ENCODE measurements around the gene DDRGK1.
"Not testable (repeated sequence)": the region's sequence is repeated elsewhere in the genome, so short reads cannot be mapped to it uniquely, and the experiment has no call there.

The DDRGK1 gene

DNA sequence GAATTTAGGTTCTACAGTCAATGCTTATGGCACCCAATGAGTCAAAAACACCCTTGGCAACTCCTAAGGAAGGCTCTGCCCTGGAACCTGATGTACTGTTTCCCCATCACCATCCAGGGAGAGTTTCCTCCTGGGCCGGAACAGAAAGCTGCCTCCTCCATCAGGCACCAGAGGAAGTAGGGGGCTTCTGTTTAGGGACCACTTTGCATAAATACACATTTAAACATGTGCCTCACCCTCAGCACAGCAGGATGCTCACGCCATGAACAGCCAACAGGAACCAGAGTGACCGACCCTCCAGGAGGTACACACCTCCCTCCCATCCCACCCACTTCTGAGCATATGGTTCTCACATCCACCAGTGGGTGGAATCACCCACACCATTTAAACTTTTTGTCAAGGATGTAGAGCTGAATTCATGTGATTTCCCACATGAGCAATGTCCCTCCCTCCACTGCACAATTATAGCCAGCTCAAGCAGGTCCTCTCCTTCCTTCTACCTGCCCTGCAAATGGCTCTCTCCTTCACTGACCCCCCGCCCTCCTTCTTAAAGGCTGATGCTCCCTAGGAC lies 14.8 kb downstream of the DDRGK1 start:
- Histone ChIP-seq H3F3A (ENCODE audit: insufficient read depth, low read length) (no peaks in the 10 kb centered on the region), H3K79me2 (ENCODE audit: low read length) (no peaks in the 10 kb centered on the region), H3K27ac (ENCODE audit: low read length) (no peak overlapping the region), H3K4me2 (ENCODE audit: low read depth, low read length) (no peak overlapping the region), H2AFZ (ENCODE audit: low read length) (no peak overlapping the region), H3K9me2 (replicated peaks; ENCODE audit: insufficient read depth, low read length) (no peaks in the 10 kb centered on the region), H3K36me3 (replicated peaks; ENCODE audit: insufficient read depth, low read length) (no peaks in the 10 kb centered on the region), H3K4me1 (ENCODE audit: low read length) (no peaks in the 10 kb centered on the region), H3K9me3 (replicated peaks; ENCODE audit: insufficient read depth, low read length) (no peaks in the 10 kb centered on the region), H3K27me3 (replicated peaks; ENCODE audit: insufficient read depth, low read length) (no peaks in the 10 kb centered on the region), H3K9ac (ENCODE audit: low read length) (no peak overlapping the region), H4K20me1 (ENCODE audit: insufficient read depth, low read length) (no peaks in the 10 kb centered on the region), H3K4me3 (ENCODE audit: low read length) (no peak overlapping the region)
- TF ChIP-seq EZH2 (optimal IDR thresholded peaks at IDR 0.05; ENCODE audit: low read depth, low read length) = no peak
- TF ChIP-seq EZH2phosphoT487 (IDR thresholded peaks at IDR 0.05; ENCODE audit: low read length) = no peak
- TF ChIP-seq, protein P1, sequence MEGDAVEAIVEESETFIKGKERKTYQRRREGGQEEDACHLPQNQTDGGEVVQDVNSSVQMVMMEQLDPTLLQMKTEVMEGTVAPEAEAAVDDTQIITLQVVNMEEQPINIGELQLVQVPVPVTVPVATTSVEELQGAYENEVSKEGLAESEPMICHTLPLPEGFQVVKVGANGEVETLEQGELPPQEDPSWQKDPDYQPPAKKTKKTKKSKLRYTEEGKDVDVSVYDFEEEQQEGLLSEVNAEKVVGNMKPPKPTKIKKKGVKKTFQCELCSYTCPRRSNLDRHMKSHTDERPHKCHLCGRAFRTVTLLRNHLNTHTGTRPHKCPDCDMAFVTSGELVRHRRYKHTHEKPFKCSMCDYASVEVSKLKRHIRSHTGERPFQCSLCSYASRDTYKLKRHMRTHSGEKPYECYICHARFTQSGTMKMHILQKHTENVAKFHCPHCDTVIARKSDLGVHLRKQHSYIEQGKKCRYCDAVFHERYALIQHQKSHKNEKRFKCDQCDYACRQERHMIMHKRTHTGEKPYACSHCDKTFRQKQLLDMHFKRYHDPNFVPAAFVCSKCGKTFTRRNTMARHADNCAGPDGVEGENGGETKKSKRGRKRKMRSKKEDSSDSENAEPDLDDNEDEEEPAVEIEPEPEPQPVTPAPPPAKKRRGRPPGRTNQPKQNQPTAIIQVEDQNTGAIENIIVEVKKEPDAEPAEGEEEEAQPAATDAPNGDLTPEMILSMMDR (IDR thresholded peaks at IDR 0.05; ENCODE audit: low read length) = no peak
- no peak for DNase-seq

DNA sequence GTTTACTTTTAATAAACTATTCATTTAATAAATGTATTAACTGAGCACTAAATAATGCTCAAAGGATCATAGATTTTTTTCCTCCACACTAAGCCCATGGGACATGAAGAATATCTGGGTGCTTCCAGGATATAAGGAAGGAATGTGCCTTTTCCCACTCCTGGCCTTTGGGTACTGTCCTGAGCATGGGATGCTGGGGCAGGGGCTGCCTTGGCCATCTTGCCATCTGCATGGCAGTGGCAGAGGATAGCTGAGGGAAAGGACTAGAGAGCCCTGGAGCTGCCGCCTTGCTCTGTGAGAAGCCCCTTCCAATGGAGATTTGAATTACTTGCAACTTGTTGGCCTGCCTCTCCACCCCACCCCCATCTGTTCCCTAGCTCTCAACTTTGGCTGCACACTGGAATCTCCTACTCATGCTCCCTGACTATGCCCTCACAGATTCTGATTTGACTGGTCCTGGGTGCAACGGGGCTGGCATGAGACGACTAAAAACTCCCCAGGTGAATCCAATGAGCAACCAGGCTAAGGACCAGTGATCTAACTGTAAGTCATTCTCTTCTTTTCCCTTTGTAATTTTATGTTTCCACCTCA lies 15.6 kb downstream of the DDRGK1 start:
- no peaks in the 10 kb centered on the region for H3K27me3 ChIP-seq (replicated peaks; ENCODE audit: insufficient read depth, low read length)

DNA sequence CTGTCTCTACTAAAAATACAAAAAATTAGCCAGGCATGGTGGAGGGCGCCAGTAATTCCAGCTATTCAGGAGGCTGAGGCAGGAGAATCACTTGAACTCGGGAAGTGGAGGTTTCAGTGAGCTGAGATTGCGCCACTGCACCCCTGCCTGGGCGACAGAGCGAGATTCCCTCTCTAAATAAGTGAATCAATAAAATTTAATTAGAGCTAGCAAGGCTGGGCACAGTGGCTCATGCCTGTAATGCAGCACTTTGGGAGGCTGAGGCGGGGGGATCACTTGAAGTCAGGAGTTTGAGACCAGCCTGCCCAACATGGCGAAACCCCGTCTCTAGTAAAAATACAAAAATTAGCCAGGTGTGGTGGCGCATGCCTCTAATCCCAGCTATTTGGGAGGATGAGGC lies 16.6 kb downstream of the DDRGK1 start:
- H3K79me2 ChIP-seq (ENCODE audit: low read length); H3K9ac ChIP-seq (ENCODE audit: low read length); H3K4me2 ChIP-seq (ENCODE audit: low read depth, low read length); H3K9me3 ChIP-seq (replicated peaks; ENCODE audit: insufficient read depth, low read length); H3F3A ChIP-seq (ENCODE audit: insufficient read depth, low read length); H3K9me2 ChIP-seq (replicated peaks; ENCODE audit: insufficient read depth, low read length); H3K27ac ChIP-seq (ENCODE audit: low read length); DNase-seq; H3K4me3 ChIP-seq (ENCODE audit: low read length); H3K4me1 ChIP-seq (ENCODE audit: low read length); H3K36me3 ChIP-seq (replicated peaks; ENCODE audit: insufficient read depth, low read length); H2AFZ ChIP-seq (ENCODE audit: low read length); H4K20me1 ChIP-seq (ENCODE audit: insufficient read depth, low read length); H3K27me3 ChIP-seq (replicated peaks; ENCODE audit: insufficient read depth, low read length): not testable (repeated sequence)

More for the DNA sequence above, 15.6 kb downstream of the DDRGK1 start:
- Histone ChIP-seq H3K9me2 (replicated peaks; ENCODE audit: insufficient read depth, low read length) (no peaks in the 10 kb centered on the region), H3F3A (ENCODE audit: insufficient read depth, low read length) (no peaks in the 10 kb centered on the region), H3K27ac (ENCODE audit: low read length) (no peak overlapping the region), H3K79me2 (ENCODE audit: low read length) (no peaks in the 10 kb centered on the region), H4K20me1 (ENCODE audit: insufficient read depth, low read length) (no peaks in the 10 kb centered on the region), H3K4me2 (ENCODE audit: low read depth, low read length) (no peak overlapping the region), H3K9me3 (replicated peaks; ENCODE audit: insufficient read depth, low read length) (no peaks in the 10 kb centered on the region), H3K9ac (ENCODE audit: low read length) (no peak overlapping the region), H3K4me1 (ENCODE audit: low read length) (no peaks in the 10 kb centered on the region), H2AFZ (ENCODE audit: low read length) (no peak overlapping the region), H3K36me3 (replicated peaks; ENCODE audit: insufficient read depth, low read length) (no peaks in the 10 kb centered on the region), H3K4me3 (ENCODE audit: low read length) (no peak overlapping the region)
- DNase-seq = no peak
- TF ChIP-seq, protein P1 (IDR thresholded peaks at IDR 0.05; ENCODE audit: low read length) = no peak
- TF ChIP-seq EZH2phosphoT487 (IDR thresholded peaks at IDR 0.05; ENCODE audit: low read length) (no peak), EZH2 (optimal IDR thresholded peaks at IDR 0.05; ENCODE audit: low read depth, low read length) (no peak)

DNA sequence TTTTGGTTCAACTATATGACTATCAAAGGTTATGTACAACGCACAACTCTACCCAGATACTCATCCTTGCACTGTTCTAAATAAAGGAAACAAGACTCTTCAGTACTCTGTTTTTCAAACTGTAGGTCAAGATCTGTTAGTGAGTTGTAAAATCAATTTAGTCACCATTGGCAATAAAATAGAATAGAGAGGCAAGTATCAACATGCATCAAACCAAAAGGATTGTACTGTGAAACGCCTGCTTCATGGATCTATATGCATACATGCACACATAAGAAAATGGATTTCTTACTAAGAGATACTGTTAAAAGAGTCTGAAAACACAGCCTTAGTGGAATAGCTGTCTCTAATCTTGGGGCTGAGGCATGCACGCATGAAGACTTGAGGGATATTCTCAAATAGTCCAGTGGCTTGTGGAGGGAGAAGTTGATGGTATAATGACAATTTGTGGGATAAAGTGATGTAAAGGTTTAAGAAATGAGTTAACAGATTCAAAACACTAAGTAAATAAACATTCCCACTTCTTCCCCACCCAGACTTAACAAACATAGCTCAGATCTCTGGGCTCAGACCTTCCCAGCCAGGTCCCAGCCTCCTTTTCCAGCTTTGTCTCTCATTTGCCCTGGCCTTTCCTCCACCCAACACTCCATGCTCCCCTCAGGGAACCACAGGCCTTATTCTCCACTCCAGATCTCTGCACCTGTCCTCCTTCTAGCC lies 20.4 kb downstream of the DDRGK1 start:
- H3K27ac ChIP-seq (ENCODE audit: low read length) = no peak overlapping the region
- H3K36me3 ChIP-seq (replicated peaks; ENCODE audit: insufficient read depth, low read length) = no peaks in the 10 kb centered on the region
- no peak overlapping the region for H2AFZ ChIP-seq (ENCODE audit: low read length)
- H3K79me2 ChIP-seq (ENCODE audit: low read length) = no peaks in the 10 kb centered on the region
- no peaks in the 10 kb centered on the region for H3K9me3 ChIP-seq (replicated peaks; ENCODE audit: insufficient read depth, low read length)
- DNase-seq = no peak
- H4K20me1 ChIP-seq (ENCODE audit: insufficient read depth, low read length) = no peaks in the 10 kb centered on the region
- H3K4me3 ChIP-seq (ENCODE audit: low read length) = no peak overlapping the region
- no peaks in the 10 kb centered on the region for H3F3A ChIP-seq (ENCODE audit: insufficient read depth, low read length)
- H3K9me2 ChIP-seq (replicated peaks; ENCODE audit: insufficient read depth, low read length) = no peaks in the 10 kb centered on the region
- H3K4me1 ChIP-seq (ENCODE audit: low read length) = no peaks in the 10 kb centered on the region
- no peak for TF ChIP-seq EZH2phosphoT487 (IDR thresholded peaks at IDR 0.05; ENCODE audit: low read length)
- TF ChIP-seq, protein P1 (IDR thresholded peaks at IDR 0.05; ENCODE audit: low read length) = no peak
- TF ChIP-seq EZH2 (optimal IDR thresholded peaks at IDR 0.05; ENCODE audit: low read depth, low read length) = no peak
- H3K27me3 ChIP-seq (replicated peaks; ENCODE audit: insufficient read depth, low read length) = no peaks in the 10 kb centered on the region
- no peak overlapping the region for H3K4me2 ChIP-seq (ENCODE audit: low read depth, low read length)
- H3K9ac ChIP-seq (ENCODE audit: low read length) = no peak overlapping the region

DNA sequence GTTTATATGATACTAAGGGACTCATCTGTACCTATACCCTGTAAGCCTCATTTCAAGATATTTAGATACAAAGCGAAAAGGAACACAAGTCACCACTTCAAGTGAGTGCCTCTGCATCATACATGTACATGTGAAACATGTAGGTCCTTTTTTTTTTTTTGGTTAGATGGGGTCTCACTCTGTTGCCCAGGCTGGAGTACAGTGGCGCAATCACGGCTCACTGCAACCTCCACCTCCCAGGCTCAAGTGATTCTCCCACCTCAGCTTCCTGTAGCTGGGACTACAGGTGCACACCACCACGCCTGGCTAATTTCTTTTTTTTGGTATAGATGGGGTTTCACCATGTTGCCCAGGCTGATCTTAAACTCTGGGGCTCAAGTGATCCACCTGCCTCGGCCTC lies 22.1 kb downstream of the DDRGK1 start:
- not testable (repeated sequence) for H3K4me3 ChIP-seq (ENCODE audit: low read length)

More for the DNA sequence above, 22.1 kb downstream of the DDRGK1 start:
- H3K79me2 ChIP-seq (ENCODE audit: low read length); H3K9me2 ChIP-seq (replicated peaks; ENCODE audit: insufficient read depth, low read length); DNase-seq; H3K27ac ChIP-seq (ENCODE audit: low read length); H3K27me3 ChIP-seq (replicated peaks; ENCODE audit: insufficient read depth, low read length); H3K4me1 ChIP-seq (ENCODE audit: low read length); H3K9ac ChIP-seq (ENCODE audit: low read length); H2AFZ ChIP-seq (ENCODE audit: low read length); H3K36me3 ChIP-seq (replicated peaks; ENCODE audit: insufficient read depth, low read length); H3F3A ChIP-seq (ENCODE audit: insufficient read depth, low read length); H3K9me3 ChIP-seq (replicated peaks; ENCODE audit: insufficient read depth, low read length); H4K20me1 ChIP-seq (ENCODE audit: insufficient read depth, low read length); H3K4me2 ChIP-seq (ENCODE audit: low read depth, low read length): not testable (repeated sequence)

Measured in MM.1S (cell line).